SK-N-SH (cell line): ENCODE data around the gene SLC18A2. TPM values are rescaled to one million over a fixed set of nuclear protein-coding genes. Genes with fewer than 3 reads are reported as not detected.

Source experiments
- CTCF ChIA-PET: fragments of 300-600, 350-600 bp; formaldehyde crosslinking; extraction: SDS; loops from one replicate; lab custom pipeline; 2021; lab: Yijun Ruan, JAX
- POLR2A ChIA-PET: fragments of 350-600 bp; sonication (Branson Sonifier 250); formaldehyde crosslinking; extraction: SDS; loops from one replicate; lab custom pipeline; 2020; ENCODE audit warnings: antibody characterized with exemption, inconsistent platforms; lab: Yijun Ruan, JAX
- DNase-seq: peaks from one replicate; pipeline ENCODE4 v3.0.0; 2012
- H2AFZ ChIP-seq: fragments of 200-600 bp; sonication (generic); 2 replicates; pipeline ENCODE4 v1.8.1; 2016; ENCODE audit warnings: antibody characterized with exemption, mild to moderate bottlenecking, low read depth
- H3F3A ChIP-seq: fragments of 200-600 bp; sonication (generic); replicated peaks from 2 replicates; pipeline ENCODE3; 2016; ENCODE audit warnings: antibody characterized with exemption, mild to moderate bottlenecking; ENCODE audit not compliant: insufficient read depth
- H3K27ac ChIP-seq, 2 experiments: fragments of 200-500 bp in 1 of 2; fragments of 200-600 bp in 1 of 2; sonication (Bioruptor generic) in 1 of 2; sonication (generic), shearing (Covaris generic) in 1 of 2; 2 replicates each; pipeline versions ENCODE4 v1.5.1 to v1.6.1; 2014 to 2016; ENCODE audit warnings: low read depth in 2 of 2, inconsistent platforms in 1 of 2, low read length in 1 of 2, mild to moderate bottlenecking in 1 of 2, mixed read lengths in 1 of 2
- H3K27me3 ChIP-seq: fragments of 200-600 bp; sonication (generic), shearing (Covaris generic); 2 replicates; pipeline ENCODE4 v1.6.1; 2016; ENCODE audit warnings: mixed run types; ENCODE audit not compliant: insufficient read depth
- H3K36me3 ChIP-seq, 2 experiments: fragments of 200-500 bp in 1 of 2; fragments of 200-600 bp in 1 of 2; sonication (Bioruptor generic) in 1 of 2; sonication (generic) in 1 of 2; replicated peaks in 1 of 2; 2 replicates each; pipeline versions ENCODE3 to v1.5.1; 2014 to 2016; ENCODE audit warnings: low read length in 1 of 2, mild to moderate bottlenecking in 1 of 2; ENCODE audit not compliant: insufficient read depth in 2 of 2, control insufficient read depth in 1 of 2
- H3K4me1 ChIP-seq, 2 experiments: fragments of 200-500 bp in 1 of 2; fragments of 200-600 bp in 1 of 2; sonication (Bioruptor generic) in 1 of 2; sonication (generic), shearing (Covaris generic) in 1 of 2; 2 replicates each; pipeline versions ENCODE4 v1.5.1 to v1.6.1; 2014 to 2016; ENCODE audit warnings: low read depth in 1 of 2, low read length in 1 of 2, mixed run types in 1 of 2; ENCODE audit not compliant: insufficient read depth in 2 of 2, control insufficient read depth in 1 of 2
- H3K4me2 ChIP-seq: fragments of 200-600 bp; sonication (generic), shearing (Covaris generic); 2 replicates; pipeline ENCODE4 v1.6.1; 2017; ENCODE audit warnings: mixed run types
- H3K4me3 ChIP-seq, 2 experiments: fragments of 200-500 bp in 1 of 2; fragments of 200-600 bp in 1 of 2; sonication (Bioruptor generic) in 1 of 2; sonication (generic), shearing (Covaris generic) in 1 of 2; 2 replicates each; pipeline versions ENCODE4 v1.5.1 to v1.8.1; 2014 to 2016; ENCODE audit warnings: low read depth in 2 of 2, inconsistent platforms in 1 of 2, low read length in 1 of 2, mild to moderate bottlenecking in 1 of 2, mixed read lengths in 1 of 2, moderate library complexity in 1 of 2
- H3K79me2 ChIP-seq: fragments of 200-600 bp; sonication (generic); 2 replicates; pipeline ENCODE4 v1.8.1; 2017; ENCODE audit warnings: mild to moderate bottlenecking; ENCODE audit not compliant: insufficient read depth
- H3K9ac ChIP-seq: fragments of 200-600 bp; sonication (generic); 2 replicates; pipeline ENCODE4 v1.6.1; 2017; ENCODE audit warnings: mixed run types
- H3K9me2 ChIP-seq: fragments of 200-600 bp; sonication (generic); 2 replicates; pipeline ENCODE4 v1.6.1; 2017; ENCODE audit warnings: mixed run types
- H3K9me3 ChIP-seq: fragments of 200-600 bp; sonication (generic); 2 replicates; pipeline ENCODE4 v1.6.1; 2017; ENCODE audit warnings: mixed run types, mild to moderate bottlenecking, moderate library complexity
- H4K20me1 ChIP-seq: fragments of 200-600 bp; sonication (generic); 2 replicates; pipeline ENCODE4 v1.6.1; 2017; ENCODE audit warnings: mild to moderate bottlenecking, mixed run types; ENCODE audit not compliant: insufficient read depth
- CTCF ChIP-seq: fragments of 200-600 bp; sonication (generic); IDR thresholded peaks from 2 replicates; pipeline ENCODE4 v1.6.1; 2017; ENCODE audit warnings: antibody characterized with exemption, mild to moderate bottlenecking, moderate library complexity
- FOXM1 ChIP-seq: IDR thresholded peaks from 2 replicates; pipeline ENCODE4 v1.4.0; 2012; ENCODE audit warnings: low read depth, mild to moderate bottlenecking
- MAX ChIP-seq: IDR thresholded peaks from 2 replicates; pipeline ENCODE4 v1.4.0; 2012; ENCODE audit warnings: low read depth
- MXI1 ChIP-seq: IDR thresholded peaks from 2 replicates; pipeline ENCODE4 v1.6.1; 2012; ENCODE audit warnings: mild to moderate bottlenecking, low read depth, low read length, improper control_type of control experiment
- NRF1 ChIP-seq: IDR thresholded peaks from 2 replicates; pipeline ENCODE4 v1.6.1; 2012; ENCODE audit warnings: low read depth, mild to moderate bottlenecking, low read length
- REST ChIP-seq: IDR thresholded peaks from 2 replicates; pipeline ENCODE4 v1.6.1; 2012; ENCODE audit warnings: mild to moderate bottlenecking, low read depth, low read length, moderate library complexity
- TAF1 ChIP-seq: IDR thresholded peaks from 2 replicates; pipeline ENCODE4 v1.6.1; 2012; ENCODE audit warnings: low read depth, mild to moderate bottlenecking, low read length, moderate library complexity, borderline replicate concordance
- TEAD4 ChIP-seq: IDR thresholded peaks from 2 replicates; pipeline ENCODE4 v1.4.0; 2012; ENCODE audit warnings: mild to moderate bottlenecking, borderline replicate concordance; ENCODE audit not compliant: insufficient read depth
- ZBTB33 ChIP-seq: IDR thresholded peaks from 2 replicates; pipeline ENCODE4 v1.4.0; 2012; ENCODE audit warnings: low read depth, borderline replicate concordance
- WGBS: methylation state at CpG from one replicate; pipeline ENCODE4 v1.1.6; 2017; ENCODE audit warnings: low lambda C conversion rate; 5-methylcytosine and 5-hydroxymethylcytosine counted together
- polyA plus RNA-seq, 3 experiments: library from polyadenylated mRNA; depleted of rRNA; stranded (reverse); fragments of >200 nt; gene quantifications; 2 replicates each; pipeline ENCODE4 v1.2.3, GENCODE V29; 2012

SLC18A2 gene
- polyA plus RNA-seq, 1 of the 3 experiments (the other 2 are of a cell fraction): not detected

GRCh38 chr10:117311261-117311660 lies 70.3 kb downstream of the SLC18A2 start (continued):
- TF ChIP-seq ZBTB33: no peak
- no peak for TF ChIP-seq TEAD4
- no peak for TF ChIP-seq CTCF
- TF ChIP-seq, all 33 proteins: peak for 0

- peaks cover 6 to 8% of the 10 kb centered on the region in 2 experiments for H3K36me3 ChIP-seq
- H3K27me3 ChIP-seq: no peaks in the 10 kb centered on the region
- no peak overlapping the region for H3K9ac ChIP-seq
- H3F3A ChIP-seq: no peaks in the 10 kb centered on the region
- no peak for DNase-seq
- no peak overlapping the region for H2AFZ ChIP-seq
- ChIA-PET POLR2A (no interaction called here), CTCF (interaction anchor here (1.1 to 14.2 kb wide), 2 partner anchors 8 to 91 kb away, joined by 3 to 534 read pairs; no protein-coding TSS in a partner anchor)
- no peaks in the 10 kb centered on the region for H3K9me2 ChIP-seq
- 98% methylated on average over 4 of the region's 4 CpGs for WGBS
- H3K4me2 ChIP-seq: no peak overlapping the region
- no peaks in the 10 kb centered on the region for H4K20me1 ChIP-seq
- no peaks in the 10 kb centered on the region for H3K9me3 ChIP-seq
- H3K79me2 ChIP-seq: no peaks in the 10 kb centered on the region
- TF ChIP-seq MXI1 (no peak), REST (no peak)
- no peak overlapping the region for H3K4me3 ChIP-seq
- H3K4me1 ChIP-seq: no peaks in the 10 kb centered on the region
- H3K27ac ChIP-seq: no peak overlapping the region
These were observed 71.5 kb downstream of the SLC18A2 start for GRCh38 chr10:117312430-117312829.

- ChIA-PET POLR2A (no interaction called here), CTCF (interaction anchor here (0.6 to 14.2 kb wide), 4 partner anchors 12 to 183 kb away, joined by 3 to 534 read pairs (median 48); partner anchors contain the start of gene SLC18A2)
- no peak for DNase-seq
- Histone ChIP-seq H3K9me3 (no peaks in the 10 kb centered on the region), H3K79me2 (no peaks in the 10 kb centered on the region), H3K36me3 (peaks cover 10 to 13% of the 10 kb centered on the region in 2 experiments), H3K4me2 (no peak overlapping the region), H3F3A (no peaks in the 10 kb centered on the region), H3K4me3 (no peak overlapping the region), H4K20me1 (no peaks in the 10 kb centered on the region), H3K9me2 (no peaks in the 10 kb centered on the region), H3K27me3 (no peaks in the 10 kb centered on the region), H3K27ac (no peak overlapping the region), H3K4me1 (no peaks in the 10 kb centered on the region), H3K9ac (no peak overlapping the region), H2AFZ (no peak overlapping the region)
- 100% methylated on average over 1 of the region's 1 CpG for WGBS
- no peak for TF ChIP-seq FOXM1
- no peak for TF ChIP-seq REST
- TF ChIP-seq ZBTB33: no peak
- no peak for TF ChIP-seq MAX
- no peak for TF ChIP-seq NRF1
- no peak for TF ChIP-seq MXI1
- TF ChIP-seq TAF1: no peak
These were observed 72.7 kb downstream of the SLC18A2 start for GRCh38 chr10:117313641-117314040.
